CD4-positive, alpha-beta memory T cell (primary cell): ENCODE measurements around the gene MMP15. TPM values are rescaled to one million over a fixed set of nuclear protein-coding genes. Genes with fewer than 3 reads are reported as not detected.
A peak's percentile ranks its signal among the peaks of the same experiment; 100 is the strongest.

Experiments used
- CTCF ChIA-PET: fragments of 350-600 bp; sonication (Branson Sonifier 250); formaldehyde crosslinking; loops from one replicate; lab custom pipeline; 2021; ENCODE audit warnings: inconsistent platforms; ENCODE audit not compliant: partially characterized antibody; lab: Charles Lee
- POLR2A ChIA-PET: fragments of 350-600 bp; sonication (Branson Sonifier 250); formaldehyde crosslinking; loops from one replicate; lab custom pipeline; 2021; ENCODE audit not compliant: partially characterized antibody; lab: Charles Lee
- DNase-seq, 5 donors: peaks; one replicate each; pipeline versions ENCODE4 v3.0.0 to v3.0.0-alpha.2; 2020 to 2022; ENCODE audit warnings: mixed read lengths in 1 of 5
- H3K27ac ChIP-seq: one replicate; pipeline ENCODE4 v1.7.0; 2013; ENCODE audit warnings: low read depth, low read length
- H3K27me3 ChIP-seq: 2 replicates; pipeline ENCODE4 v1.7.0; 2013; ENCODE audit warnings: mild to moderate bottlenecking, low read length, moderate library complexity; ENCODE audit not compliant: insufficient read depth
- H3K36me3 ChIP-seq: 2 replicates; pipeline ENCODE4 v1.7.0; 2013; ENCODE audit warnings: mild to moderate bottlenecking, low read length, moderate library complexity; ENCODE audit not compliant: insufficient read depth
- H3K4me1 ChIP-seq: 2 replicates; pipeline ENCODE4 v1.7.0; 2013; ENCODE audit warnings: mild to moderate bottlenecking, low read length, moderate library complexity; ENCODE audit not compliant: insufficient read depth
- H3K4me3 ChIP-seq, 2 donors: one replicate each; pipeline ENCODE4 v1.7.0; 2013; ENCODE audit warnings: low read length in 2 of 2, mild to moderate bottlenecking in 1 of 2
- H3K9me3 ChIP-seq, 2 donors: one replicate each; pipeline ENCODE4 v1.7.0; 2013; ENCODE audit warnings: low read length in 2 of 2, control low read depth in 1 of 2; ENCODE audit not compliant: control insufficient read depth in 1 of 2
- H3K27ac Mint-ChIP-seq, 7 donors: one replicate each; pipeline ENCODE4 v1.8.0; 2020 to 2021; ENCODE audit warnings: mixed read lengths in 7 of 7, mild to moderate bottlenecking in 6 of 7, inconsistent platforms in 3 of 7, moderate library complexity in 3 of 7
- H3K27me3 Mint-ChIP-seq, 2 donors: one replicate each; pipeline ENCODE4 v1.8.0; 2020 to 2021; ENCODE audit warnings: mixed read lengths in 2 of 2
- H3K36me3 Mint-ChIP-seq, 2 donors: one replicate each; pipeline ENCODE4 v1.8.0; 2020 to 2021; ENCODE audit warnings: mixed read lengths in 2 of 2, inconsistent platforms in 1 of 2, mild to moderate bottlenecking in 1 of 2
- H3K4me1 Mint-ChIP-seq, 4 donors: one replicate each; pipeline ENCODE4 v1.8.0; 2020 to 2021; ENCODE audit warnings: mixed read lengths in 4 of 4, mild to moderate bottlenecking in 1 of 4
- H3K4me3 Mint-ChIP-seq, 8 donors: one replicate each; pipeline ENCODE4 v1.8.0; 2020 to 2021; ENCODE audit warnings: mixed read lengths in 8 of 8, mild to moderate bottlenecking in 7 of 8, moderate library complexity in 6 of 8, inconsistent platforms in 3 of 8
- H3K9me3 Mint-ChIP-seq, 8 donors: one replicate each; pipeline ENCODE4 v1.8.0; 2020 to 2021; ENCODE audit warnings: mixed read lengths in 8 of 8, mild to moderate bottlenecking in 5 of 8, inconsistent platforms in 3 of 8, moderate library complexity in 1 of 8
- intact Hi-C: fragments of 100-400 bp; cut with micrococcal nuclease; formaldehyde crosslinking; loops from one replicate; pipeline ENCODE4 v1.15.1; 2023
- polyA plus RNA-seq, 2 donors: library from polyadenylated mRNA; unstranded; fragments of 300-500 nt; fragmentation: Illumina TruSeq; gene quantifications; one replicate each; pipeline ENCODE4 v1.2.3, GENCODE V29; 2021
- total RNA-seq, 2 experiments: library from RNA; stranded (reverse); gene quantifications; one replicate each; pipeline ENCODE4 v1.2.3, GENCODE V29; 2021

The MMP15 gene
- total and polyA plus RNA-seq, 4 experiments from 2014 or later: 0.21 to 1.8 (median 1.6) TPM; not detected in 1

- no peak overlapping the region for H3K27ac ChIP-seq
- DNase-seq: peak in 1 of 5 donors; percentile 0
- Mint-ChIP-seq H3K27me3 (no peaks in the 10 kb centered on the region), H3K4me1 (no peaks in the 10 kb centered on the region), H3K4me3 (no peak overlapping the region), H3K27ac (no peak overlapping the region), H3K9me3 (peaks cover 0 to 2% (median 0%) of the 10 kb centered on the region in 8 donors), H3K36me3 (no peaks in the 10 kb centered on the region)
- POLR2A ChIA-PET: no interaction called here
- CTCF ChIA-PET: interaction anchor here (0.6 to 1.9 kb wide), 2 partner anchors 10 to 16 kb away, joined by 4 to 9 read pairs; no protein-coding TSS in a partner anchor
- intact Hi-C loops: no loop called here
- H3K9me3 ChIP-seq: no peaks in the 10 kb centered on the region
- no peak overlapping the region for H3K4me3 ChIP-seq
- no peaks in the 10 kb centered on the region for H3K4me1 ChIP-seq
- no peaks in the 10 kb centered on the region for H3K36me3 ChIP-seq
- no peaks in the 10 kb centered on the region for H3K27me3 ChIP-seq
These were observed 8.7 kb downstream of the MMP15 start for GRCh38 chr16:58034128-58034685.

- POLR2A ChIA-PET: no interaction called here
- H3K4me1 ChIP-seq: no peaks in the 10 kb centered on the region
- Mint-ChIP-seq H3K4me1 (no peaks in the 10 kb centered on the region), H3K9me3 (peaks cover 0 to under 1% (median 0%) of the 10 kb centered on the region in 8 donors), H3K27ac (no peak overlapping the region), H3K4me3 (no peak overlapping the region), H3K36me3 (no peaks in the 10 kb centered on the region), H3K27me3 (no peaks in the 10 kb centered on the region)
- DNase-seq: peak in 1 of 5 donors; percentile 6
- H3K27me3 ChIP-seq: no peaks in the 10 kb centered on the region
- no peak overlapping the region for H3K4me3 ChIP-seq
- CTCF ChIA-PET: interaction anchor here (0.6 to 1.9 kb wide), 2 partner anchors 11 to 16 kb away, joined by 4 to 9 read pairs; no protein-coding TSS in a partner anchor
- intact Hi-C loops: no loop called here
- no peaks in the 10 kb centered on the region for H3K9me3 ChIP-seq
- no peaks in the 10 kb centered on the region for H3K36me3 ChIP-seq
- no peak overlapping the region for H3K27ac ChIP-seq
These were observed 9.2 kb downstream of the MMP15 start for GRCh38 chr16:58034774-58035173.

GRCh38 chr16:58035356-58036170 is 10.0 kb downstream of the MMP15 start:
- CTCF ChIA-PET: no interaction called here
- POLR2A ChIA-PET: no interaction called here
- Histone ChIP-seq H3K9me3 (no peaks in the 10 kb centered on the region), H3K4me1 (no peaks in the 10 kb centered on the region), H3K36me3 (no peaks in the 10 kb centered on the region), H3K27ac (no peak overlapping the region), H3K4me3 (no peak overlapping the region), H3K27me3 (no peaks in the 10 kb centered on the region)
- Mint-ChIP-seq H3K4me1 (no peaks in the 10 kb centered on the region), H3K27me3 (no peaks in the 10 kb centered on the region), H3K36me3 (no peaks in the 10 kb centered on the region), H3K27ac (no peak overlapping the region), H3K9me3 (no peaks in the 10 kb centered on the region), H3K4me3 (no peak overlapping the region)
- DNase-seq: peak in 1 of 5 donors; percentile 11
- intact Hi-C loops: no loop called here

GRCh38 chr16:58036943-58037342 is 11.4 kb downstream of the MMP15 start:
- intact Hi-C loops: no loop called here
- no peaks in the 10 kb centered on the region for H3K4me1 Mint-ChIP-seq
- no peaks in the 10 kb centered on the region for H3K4me1 ChIP-seq
- H3K4me3 ChIP-seq: no peak overlapping the region
- H3K9me3 ChIP-seq: no peaks in the 10 kb centered on the region
- H3K4me3 Mint-ChIP-seq: no peak overlapping the region
- no peak overlapping the region for H3K27ac ChIP-seq
- H3K36me3 ChIP-seq: no peaks in the 10 kb centered on the region
- ChIA-PET CTCF (interaction anchor here (1.0 kb wide), 1 partner anchor 60 kb away, joined by 3 read pairs; no protein-coding TSS in a partner anchor), POLR2A (no interaction called here)
- H3K27me3 Mint-ChIP-seq: no peaks in the 10 kb centered on the region
- no peak for DNase-seq
- H3K27me3 ChIP-seq: no peaks in the 10 kb centered on the region
- no peaks in the 10 kb centered on the region for H3K9me3 Mint-ChIP-seq
- H3K27ac Mint-ChIP-seq: peak overlapping the region in 2 of 7 donors; percentile 55 to 76
- no peaks in the 10 kb centered on the region for H3K36me3 Mint-ChIP-seq

- H3K9me3 Mint-ChIP-seq: no peaks in the 10 kb centered on the region
- POLR2A ChIA-PET: no interaction called here
- no peak overlapping the region for H3K4me3 Mint-ChIP-seq
- no peaks in the 10 kb centered on the region for H3K9me3 ChIP-seq
- H3K36me3 Mint-ChIP-seq: no peaks in the 10 kb centered on the region
- H3K4me1 Mint-ChIP-seq: no peaks in the 10 kb centered on the region
- no peaks in the 10 kb centered on the region for H3K4me1 ChIP-seq
- no peak overlapping the region for H3K27ac ChIP-seq
- H3K4me3 ChIP-seq: no peak overlapping the region
- CTCF ChIA-PET: interaction anchor here (1.0 kb wide), 1 partner anchor 60 kb away, joined by 3 read pairs; no protein-coding TSS in a partner anchor
- H3K27me3 ChIP-seq: no peaks in the 10 kb centered on the region
- no peaks in the 10 kb centered on the region for H3K27me3 Mint-ChIP-seq
- no peak overlapping the region for H3K27ac Mint-ChIP-seq
- intact Hi-C loops: no loop called here
- H3K36me3 ChIP-seq: no peaks in the 10 kb centered on the region
- no peak for DNase-seq
These were observed 12.0 kb downstream of the MMP15 start for GRCh38 chr16:58037365-58038057.

- no peaks in the 10 kb centered on the region for H3K36me3 Mint-ChIP-seq
- no peaks in the 10 kb centered on the region for H3K9me3 Mint-ChIP-seq
- no peaks in the 10 kb centered on the region for H3K9me3 ChIP-seq
- H3K27ac ChIP-seq: no peak overlapping the region
- H3K27ac Mint-ChIP-seq: no peak overlapping the region
- DNase-seq: no peak
- no peaks in the 10 kb centered on the region for H3K36me3 ChIP-seq
- H3K27me3 Mint-ChIP-seq: no peaks in the 10 kb centered on the region
- CTCF ChIA-PET: no interaction called here
- no peak overlapping the region for H3K4me3 ChIP-seq
- POLR2A ChIA-PET: no interaction called here
- intact Hi-C loops: no loop called here
- H3K4me1 Mint-ChIP-seq: no peaks in the 10 kb centered on the region
- no peaks in the 10 kb centered on the region for H3K4me1 ChIP-seq
- H3K27me3 ChIP-seq: no peaks in the 10 kb centered on the region
- H3K4me3 Mint-ChIP-seq: no peak overlapping the region
These were observed 12.7 kb downstream of the MMP15 start for GRCh38 chr16:58038219-58038641.

GRCh38 chr16:58039829-58040495 is 14.4 kb downstream of the MMP15 start:
- Histone ChIP-seq H3K27me3 (no peaks in the 10 kb centered on the region), H3K36me3 (no peaks in the 10 kb centered on the region), H3K4me1 (no peaks in the 10 kb centered on the region), H3K27ac (no peak overlapping the region), H3K4me3 (no peak overlapping the region), H3K9me3 (no peaks in the 10 kb centered on the region)
- Mint-ChIP-seq H3K36me3 (no peaks in the 10 kb centered on the region), H3K27ac (no peak overlapping the region), H3K4me1 (no peaks in the 10 kb centered on the region), H3K27me3 (no peaks in the 10 kb centered on the region), H3K9me3 (no peaks in the 10 kb centered on the region), H3K4me3 (no peak overlapping the region)
- DNase-seq: no peak
- intact Hi-C loops: no loop called here
- POLR2A ChIA-PET: no interaction called here
- CTCF ChIA-PET: no interaction called here
